Testis (tissue), 3 donors: ENCODE results near the gene TMEM63C. TPM values are rescaled to one million over a fixed set of nuclear protein-coding genes. Genes with fewer than 3 reads are reported as not detected.

Experiments used
- DNase-seq: peaks from one replicate; pipeline ENCODE4 v3.0.0-alpha.2; 2019
- H3K27ac ChIP-seq, 2 donors: fragments of 200-600 bp; sonication (generic); one replicate each; pipeline ENCODE4 v1.5.1; 2019
- H3K27me3 ChIP-seq: fragments of 200-600 bp; sonication (generic); one replicate; pipeline ENCODE4 v1.5.1; 2019
- H3K36me3 ChIP-seq: fragments of 200-600 bp; sonication (generic); one replicate; pipeline ENCODE4 v1.5.1; 2017; ENCODE audit warnings: low read depth; ENCODE audit errors: missing control alignments
- H3K4me1 ChIP-seq: fragments of 200-600 bp; sonication (generic); one replicate; pipeline ENCODE4 v1.5.1; 2019
- H3K4me3 ChIP-seq, 2 donors: fragments of 200-600 bp; sonication (generic); one replicate each; pipeline ENCODE4 v1.5.1; 2017 to 2019
- H3K9me3 ChIP-seq: fragments of 200-600 bp; sonication (generic); one replicate; pipeline ENCODE4 v1.5.1; 2017
- POLR2A ChIP-seq: fragments of 450-650 bp; IDR thresholded peaks from one replicate; pipeline ENCODE4 v1.6.1; 2017; ENCODE audit warnings: antibody characterized with exemption, mild to moderate bottlenecking, moderate library complexity
- WGBS, 2 donors: methylation state at CpG; one replicate each; pipeline ENCODE4 v1.1.5; 2018; 5-methylcytosine and 5-hydroxymethylcytosine counted together
- intact Hi-C: fragments of 100-400 bp; cut with DNase I; formaldehyde crosslinking; loops from one replicate; pipeline ENCODE4 v1.15.1; 2023; ENCODE audit warnings: low total_unique reads
- polyA plus RNA-seq: library from polyadenylated mRNA; stranded (reverse); fragments of 350-450 nt; fragmentation: Illumina TruSeq; extraction: RNeasy Lipid Tissue Mini Kit (QIAGEN cat#74804); gene quantifications from one replicate; pipeline ENCODE4 v1.2.3, GENCODE V29; 2014; ENCODE audit warnings: low read depth, low replicate concordance; ENCODE audit not compliant: insufficient read depth
- total RNA-seq, 2 donors: library from RNA; depleted of rRNA; stranded (reverse); fragments of >200 nt; gene quantifications; one replicate each; pipeline ENCODE4 v1.2.3, GENCODE V29; 2016
- TF ChIP-seq, protein P1 (sequence below), 3 experiments: fragments of 450-650 bp in 2 of 3; fragments of 200-600 bp in 1 of 3; sonication (generic) in 1 of 3; IDR thresholded peaks; one replicate each; pipeline ENCODE4 v1.5.1; 2016 to 2019; ENCODE audit warnings: antibody characterized with exemption in 3 of 3, mild to moderate bottlenecking in 2 of 3, moderate library complexity in 1 of 3

The TMEM63C gene
- total and polyA plus RNA-seq, 3 donors from 2014 or later, result 14.1 to 21.0 (median 20.7) TPM

DNA sequence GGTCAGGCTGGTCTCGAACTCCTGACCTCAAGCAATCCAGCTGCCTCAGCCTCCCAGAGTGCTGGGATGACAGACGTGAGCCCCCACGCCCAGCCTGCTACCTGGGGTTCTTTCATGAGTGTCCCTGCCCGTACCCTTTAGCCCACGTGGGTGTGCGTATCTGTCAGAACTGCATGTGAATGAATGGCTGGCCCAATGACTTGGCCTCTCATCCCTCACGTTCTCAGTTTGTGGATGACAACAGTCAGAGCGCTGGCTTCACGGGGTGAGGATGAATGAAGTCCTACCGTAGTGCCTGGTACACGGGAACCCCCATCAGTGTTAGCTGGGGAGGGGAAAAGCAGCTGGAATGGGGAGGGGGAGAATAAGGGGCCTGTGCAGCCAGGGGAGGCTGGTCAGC, 23.9 kb upstream of the TMEM63C start:
- 70 to 94% methylated on average over 5 to 11 of the region's 11 CpGs for WGBS, 2 donors
- no peaks in the 10 kb centered on the region for H3K27me3 ChIP-seq
- TF ChIP-seq, protein P1, sequence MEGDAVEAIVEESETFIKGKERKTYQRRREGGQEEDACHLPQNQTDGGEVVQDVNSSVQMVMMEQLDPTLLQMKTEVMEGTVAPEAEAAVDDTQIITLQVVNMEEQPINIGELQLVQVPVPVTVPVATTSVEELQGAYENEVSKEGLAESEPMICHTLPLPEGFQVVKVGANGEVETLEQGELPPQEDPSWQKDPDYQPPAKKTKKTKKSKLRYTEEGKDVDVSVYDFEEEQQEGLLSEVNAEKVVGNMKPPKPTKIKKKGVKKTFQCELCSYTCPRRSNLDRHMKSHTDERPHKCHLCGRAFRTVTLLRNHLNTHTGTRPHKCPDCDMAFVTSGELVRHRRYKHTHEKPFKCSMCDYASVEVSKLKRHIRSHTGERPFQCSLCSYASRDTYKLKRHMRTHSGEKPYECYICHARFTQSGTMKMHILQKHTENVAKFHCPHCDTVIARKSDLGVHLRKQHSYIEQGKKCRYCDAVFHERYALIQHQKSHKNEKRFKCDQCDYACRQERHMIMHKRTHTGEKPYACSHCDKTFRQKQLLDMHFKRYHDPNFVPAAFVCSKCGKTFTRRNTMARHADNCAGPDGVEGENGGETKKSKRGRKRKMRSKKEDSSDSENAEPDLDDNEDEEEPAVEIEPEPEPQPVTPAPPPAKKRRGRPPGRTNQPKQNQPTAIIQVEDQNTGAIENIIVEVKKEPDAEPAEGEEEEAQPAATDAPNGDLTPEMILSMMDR (IDR thresholded peaks at IDR 0.05), result no peak
- TF ChIP-seq POLR2A, result no peak
- peaks cover 10% of the 10 kb centered on the region for H3K4me1 ChIP-seq
- intact Hi-C loops, result no loop called here
- no peak for DNase-seq
- no peak overlapping the region for H3K4me3 ChIP-seq
- no peak overlapping the region for H3K27ac ChIP-seq
- no peaks in the 10 kb centered on the region for H3K36me3 ChIP-seq
- H3K9me3 ChIP-seq, result no peaks in the 10 kb centered on the region

DNA sequence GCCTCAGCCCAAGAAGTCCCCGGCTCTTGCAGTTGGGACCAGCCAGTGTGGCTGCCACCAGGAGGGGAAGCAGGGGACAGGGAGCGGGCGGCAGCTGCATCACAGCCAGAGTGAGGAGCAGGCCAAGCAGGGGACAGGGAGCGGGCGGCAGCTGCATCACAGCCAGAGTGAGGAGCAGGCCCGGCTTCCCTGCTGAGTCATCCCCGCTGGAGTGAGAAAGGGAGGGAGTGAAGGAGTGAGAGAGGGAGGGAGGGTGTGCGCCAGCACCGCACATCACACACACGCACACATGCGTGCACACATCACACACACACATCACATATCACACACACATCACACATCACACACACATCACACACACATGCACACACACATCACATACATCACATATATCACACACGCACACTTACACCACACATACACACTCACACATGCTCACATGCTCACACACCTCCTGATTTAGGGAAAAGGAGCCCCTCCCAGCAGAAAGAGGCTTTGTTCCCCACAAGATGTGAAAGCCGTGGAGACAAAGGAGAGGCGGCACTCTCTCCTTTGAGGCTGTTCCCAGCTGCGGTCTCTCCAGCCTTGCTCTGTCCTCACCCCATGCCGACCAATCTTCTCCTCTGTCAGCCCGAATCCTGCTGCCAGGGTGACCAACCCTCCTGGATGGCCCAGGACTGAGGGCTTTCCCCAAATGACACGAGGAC, 23.3 kb upstream of the TMEM63C start:
- no peaks in the 10 kb centered on the region for H3K9me3 ChIP-seq
- no peaks in the 10 kb centered on the region for H3K27me3 ChIP-seq
- H3K36me3 ChIP-seq, result no peaks in the 10 kb centered on the region
- no peak overlapping the region for H3K27ac ChIP-seq
- intact Hi-C loops, result no loop called here
- TF ChIP-seq POLR2A, result no peak
- TF ChIP-seq, protein P1 (IDR thresholded peaks at IDR 0.05), result no peak
- DNase-seq, result peak; percentile 55
- peaks cover 10% of the 10 kb centered on the region for H3K4me1 ChIP-seq
- H3K4me3 ChIP-seq, result no peak overlapping the region
- WGBS, 2 donors, result 31 to 47% methylated on average over 18 of the region's 18 CpGs

DNA sequence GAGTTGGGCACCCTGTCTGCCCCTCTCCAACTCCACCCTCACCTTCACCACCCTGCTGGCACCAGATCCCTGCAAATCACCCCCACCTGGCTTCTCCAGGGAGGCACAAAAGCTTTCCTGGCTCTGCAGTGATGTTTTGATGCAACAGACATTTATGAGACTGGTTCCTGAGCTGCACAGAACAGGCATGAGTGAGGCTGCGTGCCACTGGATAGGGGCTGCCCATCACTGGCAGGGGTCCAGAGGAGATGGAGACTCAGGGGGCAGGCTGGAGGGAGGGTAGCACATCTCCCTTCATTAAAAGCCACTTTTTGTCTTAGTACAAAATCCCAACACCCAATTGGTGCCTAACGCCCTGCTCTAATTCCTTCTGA, 22.7 kb upstream of the TMEM63C start:
- DNase-seq, result no peak
- H3K27ac ChIP-seq, result no peak overlapping the region
- TF ChIP-seq POLR2A, result no peak
- TF ChIP-seq, protein P1 (IDR thresholded peaks at IDR 0.05), result no peak
- no peaks in the 10 kb centered on the region for H3K27me3 ChIP-seq
- no peak overlapping the region for H3K4me3 ChIP-seq
- intact Hi-C loops, result no loop called here
- H3K36me3 ChIP-seq, result no peaks in the 10 kb centered on the region
- no peaks in the 10 kb centered on the region for H3K9me3 ChIP-seq
- H3K4me1 ChIP-seq, result peaks cover 10% of the 10 kb centered on the region
- 76 to 84% methylated on average over 2 of the region's 2 CpGs for WGBS, 2 donors

DNA sequence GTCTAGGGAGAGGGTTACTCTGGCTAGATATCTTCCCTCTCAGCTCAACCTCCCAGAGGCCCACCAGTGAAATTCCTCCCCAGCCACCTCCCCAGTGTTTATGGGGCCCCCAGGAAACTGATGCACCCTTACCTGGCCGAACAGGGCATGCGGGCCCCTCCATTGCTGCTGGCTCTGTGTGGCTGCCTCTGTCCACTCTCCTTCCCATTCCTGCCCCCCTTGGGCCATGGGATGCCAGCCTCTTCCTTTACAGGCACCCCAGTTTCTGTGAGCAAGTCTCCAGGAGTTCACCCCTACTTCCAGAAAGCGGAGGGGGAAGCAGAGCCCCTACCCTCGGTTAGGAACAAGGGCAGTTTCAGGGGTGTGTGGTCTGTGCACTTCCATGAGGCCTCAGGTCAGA, 20.6 kb upstream of the TMEM63C start:
- Histone ChIP-seq H3K27ac (no peak overlapping the region), H3K9me3 (no peaks in the 10 kb centered on the region), H3K36me3 (no peaks in the 10 kb centered on the region), H3K4me1 (peaks cover 10% of the 10 kb centered on the region), H3K4me3 (no peak overlapping the region), H3K27me3 (no peaks in the 10 kb centered on the region)
- intact Hi-C loops, result no loop called here
- no peak for DNase-seq
- TF ChIP-seq POLR2A, result no peak
- TF ChIP-seq, protein P1 (IDR thresholded peaks at IDR 0.05), result no peak
- WGBS, 2 donors, result 81 to 87% methylated on average over 3 to 4 of the region's 4 CpGs

DNA sequence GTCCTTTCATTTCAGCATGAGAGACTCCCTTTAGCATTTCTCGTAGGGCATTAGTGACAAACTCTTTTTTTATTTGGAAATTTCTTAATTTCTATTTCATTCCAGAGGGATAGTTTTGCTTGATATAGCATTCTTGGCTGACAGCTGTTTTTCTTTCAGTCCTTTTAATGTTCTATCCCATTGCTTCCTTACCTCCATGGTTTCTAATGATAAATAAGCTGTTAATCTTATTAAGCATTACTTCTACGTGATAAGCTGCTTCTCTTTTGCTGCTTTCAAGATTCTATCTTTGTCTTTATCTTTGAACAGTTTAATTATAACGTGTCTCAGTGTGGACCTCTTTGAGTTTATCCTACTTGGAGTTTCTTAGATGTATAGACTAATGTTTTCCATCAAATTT, 11.6 kb upstream of the TMEM63C start:
- Histone ChIP-seq H3K9me3 (no peaks in the 10 kb centered on the region), H3K27me3 (no peaks in the 10 kb centered on the region), H3K4me1 (no peaks in the 10 kb centered on the region), H3K4me3 (no peak overlapping the region), H3K36me3 (no peaks in the 10 kb centered on the region), H3K27ac (no peak overlapping the region)
- intact Hi-C loops, result no loop called here
- WGBS, 2 donors, result 71 to 74% methylated on average over 3 of the region's 3 CpGs
- no peak for DNase-seq
- no peak for TF ChIP-seq POLR2A
- TF ChIP-seq, protein P1 (IDR thresholded peaks at IDR 0.05), result no peak
